ENCODE data around the gene SNRNP48. TPM values are rescaled to one million over a fixed set of nuclear protein-coding genes. Genes with fewer than 3 reads are reported as not detected.
A peak's percentile ranks its signal among the peaks of the same experiment; 100 is the strongest.

SNRNP48 gene
- total RNA-seq, 4 donors from 2014 or later = 14.3 to 16.6 (median 15.3) TPM

GRCh38 chr6:7594579-7595125 lies 4.7 kb downstream of the SNRNP48 start:
- ATAC-seq (no peak), DNase-seq (no peak)
- peaks cover 0 to 49% of the 10 kb centered on the region in 2 donors for H3K36me3 ChIP-seq
- intact Hi-C loops (cut with DNase I; ENCODE audit: low total_unique reads) = loop anchor here (5.0 kb wide), 1 partner anchor 207 kb away; the partner anchor contains the start of genes CAGE1 and RIOK1
- H3K4me3 ChIP-seq = no peak overlapping the region
- H3K9me3 ChIP-seq = no peaks in the 10 kb centered on the region
- TF ChIP-seq POLR2A (IDR thresholded peaks at IDR 0.05) (no peak), CTCF (IDR thresholded peaks at IDR 0.05 in 4 of 5, conservative IDR thresholded peaks at IDR 0.05 in 1 of 5) (no peak)
- H3K27me3 ChIP-seq = no peaks in the 10 kb centered on the region
- H3K4me1 ChIP-seq = peaks cover 13 to 15% of the 10 kb centered on the region in 2 donors
- H3K27ac ChIP-seq = no peak overlapping the region
- in situ Hi-C loops (cut with MboI; ENCODE audit: low sequenced_read_pairs in 4 of 4) = no loop called here

GRCh38 chr6:7604003-7604402 lies 14.0 kb downstream of the SNRNP48 start:
- ATAC-seq (peak; percentile 69 to 97), DNase-seq (peak; percentile 15 to 59)
- intact Hi-C loops (cut with DNase I; ENCODE audit: low total_unique reads) = no loop called here

GRCh38 chr6:7604506-7604905 lies 14.5 kb downstream of the SNRNP48 start:
- H3K4me3 ChIP-seq = no peak overlapping the region
- in situ Hi-C loops (cut with MboI; ENCODE audit: low sequenced_read_pairs in 4 of 4) = loop anchor here (10.0 to 25.0 kb wide), 3 partner anchors 300 to 917 kb away; no protein-coding TSS in a partner anchor
- H3K27ac ChIP-seq = no peak overlapping the region

More at GRCh38 chr6:7604003-7604402, 14.0 kb downstream of the SNRNP48 start:
- no peaks in the 10 kb centered on the region for H3K4me1 ChIP-seq
- no peak overlapping the region for H3K4me3 ChIP-seq
- H3K36me3 ChIP-seq = peaks cover 0 to 84% of the 10 kb centered on the region in 2 donors
- no peaks in the 10 kb centered on the region for H3K9me3 ChIP-seq
- TF ChIP-seq POLR2A (IDR thresholded peaks at IDR 0.05) (no peak), CTCF (IDR thresholded peaks at IDR 0.05 in 4 of 5, conservative IDR thresholded peaks at IDR 0.05 in 1 of 5) (no peak)
- H3K27me3 ChIP-seq = no peaks in the 10 kb centered on the region
- in situ Hi-C loops (cut with MboI; ENCODE audit: low sequenced_read_pairs in 4 of 4) = loop anchor here (10.0 to 25.0 kb wide), 3 partner anchors 299 to 917 kb away; no protein-coding TSS in a partner anchor
- no peak overlapping the region for H3K27ac ChIP-seq

GRCh38 chr6:7615611-7616383 lies 25.8 kb downstream of the SNRNP48 start:
- in situ Hi-C loops (cut with MboI; ENCODE audit: low sequenced_read_pairs in 4 of 4) = loop anchor here (25.0 kb wide), 2 partner anchors 328 to 928 kb away; no protein-coding TSS in a partner anchor
- Histone ChIP-seq H3K27me3 (no peaks in the 10 kb centered on the region), H3K4me1 (no peaks in the 10 kb centered on the region), H3K36me3 (peaks cover 0 to 22% of the 10 kb centered on the region in 2 donors), H3K4me3 (no peak overlapping the region), H3K27ac (no peak overlapping the region), H3K9me3 (no peaks in the 10 kb centered on the region)
- ATAC-seq (peak; percentile 47 to 51), DNase-seq (no peak)
- peak; percentile 46 to 67 (median 58) for TF ChIP-seq CTCF (IDR thresholded peaks at IDR 0.05 in 4 of 5, conservative IDR thresholded peaks at IDR 0.05 in 1 of 5)
- TF ChIP-seq POLR2A (IDR thresholded peaks at IDR 0.05) = no peak
- intact Hi-C loops (cut with DNase I; ENCODE audit: low total_unique reads) = loop anchor here (2.0 to 5.0 kb wide), 2 partner anchors 339 to 938 kb away; no protein-coding TSS in a partner anchor

More at GRCh38 chr6:7604506-7604905, 14.5 kb downstream of the SNRNP48 start:
- Histone ChIP-seq H3K9me3 (no peaks in the 10 kb centered on the region), H3K4me1 (no peaks in the 10 kb centered on the region), H3K27me3 (no peaks in the 10 kb centered on the region), H3K36me3 (peaks cover 0 to 89% of the 10 kb centered on the region in 2 donors)
- intact Hi-C loops (cut with DNase I; ENCODE audit: low total_unique reads) = no loop called here
- DNase-seq = no peak
- no peak for TF ChIP-seq CTCF (IDR thresholded peaks at IDR 0.05 in 4 of 5, conservative IDR thresholded peaks at IDR 0.05 in 1 of 5)
- TF ChIP-seq POLR2A (IDR thresholded peaks at IDR 0.05) = no peak
- ATAC-seq = no peak

All from gastrocnemius medialis (tissue), 4 donors.